Measurements from ENCODE around the gene PTBP1. TPM values are rescaled to one million over a fixed set of nuclear protein-coding genes. Genes with fewer than 3 reads are reported as not detected.

The PTBP1 gene
- total and polyA plus RNA-seq, 2 of the 13 experiments (the other 11 are each of a cell fraction or from before 2014, with no cell fraction given), result 195 to 288 TPM

- TF ChIP-seq ZNF543 (CRISPR knock-in tag; IDR thresholded peaks at IDR 0.05) (0 out of 2 replicates have a peak, but pooled peaks have one; percentile 41), GLMP (CRISPR knock-in tag; IDR thresholded peaks at IDR 0.05; ENCODE audit: borderline replicate concordance) (no peak), ZNF556 (CRISPR knock-in tag; IDR thresholded peaks at IDR 0.05; ENCODE audit: borderline replicate concordance) (0 out of 2 replicates have a peak, but pooled peaks have one; percentile 36), ZNF670 (CRISPR knock-in tag; IDR thresholded peaks at IDR 0.05; ENCODE audit: borderline replicate concordance) (no peak), SAP130 (CRISPR knock-in tag; IDR thresholded peaks at IDR 0.05; ENCODE audit: low read depth) (peak; percentile 93), FIP1L1 (IDR thresholded peaks at IDR 0.05; ENCODE audit: borderline replicate concordance, insufficient read depth, low read depth, low read length) (no peak), ZNF136 (CRISPR knock-in tag; IDR thresholded peaks at IDR 0.05; ENCODE audit: low read depth) (0 out of 2 replicates have a peak, but pooled peaks have one; percentile 72), ZNF331 (CRISPR knock-in tag; IDR thresholded peaks at IDR 0.05) (peak; percentile 85; the same call in 1 of the 2 replicates), STAT6 (CRISPR knock-in tag; IDR thresholded peaks at IDR 0.05; ENCODE audit: borderline replicate concordance) (no peak), ZNF878 (CRISPR knock-in tag; IDR thresholded peaks at IDR 0.05) (peak; percentile 88), EED (CRISPR knock-in tag; IDR thresholded peaks at IDR 0.05) (0 out of 2 replicates have a peak, but pooled peaks have one; percentile 4), RFX3 (CRISPR knock-in tag; IDR thresholded peaks at IDR 0.05) (no peak), ATF5 (CRISPR knock-in tag; IDR thresholded peaks at IDR 0.05; ENCODE audit: low read depth) (no peak), ATRX (CRISPR knock-in tag; IDR thresholded peaks at IDR 0.05; ENCODE audit: borderline replicate concordance) (no peak), STAT5B (CRISPR knock-in tag; IDR thresholded peaks at IDR 0.05) (no peak), THAP11 (CRISPR knock-in tag; IDR thresholded peaks at IDR 0.05) (peak; percentile 74), CENPBD1 (CRISPR knock-in tag; IDR thresholded peaks at IDR 0.05; ENCODE audit: borderline replicate concordance, low read depth) (no peak; the same call in 1 of the 2 replicates), PHF5A (CRISPR knock-in tag; IDR thresholded peaks at IDR 0.05; ENCODE audit: low read depth, unreplicated experiment) (no peak), ZNF253 (CRISPR knock-in tag; IDR thresholded peaks at IDR 0.05; ENCODE audit: borderline replicate concordance) (0 out of 2 replicates have a peak, but pooled peaks have one; percentile 37), POLR2A (IDR thresholded peaks at IDR 0.05; ENCODE audit: insufficient read depth in 1 of 2, low read depth in 2 of 2, low read length in 2 of 2) (no peak), ZNF451 (CRISPR knock-in tag; IDR thresholded peaks at IDR 0.05) (peak; percentile 43; the same call in 1 of the 2 replicates), ZFP91 (CRISPR knock-in tag; IDR thresholded peaks at IDR 0.05; ENCODE audit: borderline replicate concordance) (peak; percentile 65), ZNF446 (CRISPR knock-in tag; IDR thresholded peaks at IDR 0.05) (no peak)
Measured at GRCh38 chr19:778910-779653, 18.2 kb upstream of the PTBP1 start (continued).
